ENCODE results near the gene GATA2. TPM values are rescaled to one million over a fixed set of nuclear protein-coding genes. Genes with fewer than 3 reads are reported as not detected.

The GATA2 gene
- total RNA-seq, 6 donors from 2014 or later: 17.8 to 97.0 (median 63.0) TPM

- no peaks in the 10 kb centered on the region for H3K27me3 ChIP-seq
- H3K4me1 ChIP-seq: peaks cover 0 to 9% (median 4%) of the 10 kb centered on the region in 4 donors
- WGBS, 2 donors: 52 to 63% methylated on average over 9 of the region's 9 CpGs
- H3K27ac ChIP-seq: peak overlapping the region in 2 of 4 donors; percentile 14 to 43
- ATAC-seq (ENCODE audit: low FRiP score in 2 of 2): peak in 1 of 2 donors; percentile 50
- no peaks in the 10 kb centered on the region for H3K9me3 ChIP-seq
- no peak overlapping the region for H3K4me3 ChIP-seq
- no peak for DNase-seq
- no peaks in the 10 kb centered on the region for H3K36me3 ChIP-seq
- TF ChIP-seq EP300 (IDR thresholded peaks at IDR 0.05) (no peak), POLR2A (IDR thresholded peaks at IDR 0.05) (no peak), CTCF (IDR thresholded peaks at IDR 0.05) (no peak), POLR2AphosphoS5 (IDR thresholded peaks at IDR 0.05) (no peak)
Measured at GRCh38 chr3:128532012-128532983, 39.3 kb upstream of the GATA2 start.

- peak in 1 of 2 donors; percentile 7 for ATAC-seq (ENCODE audit: low FRiP score in 2 of 2)
- H3K27me3 ChIP-seq: no peaks in the 10 kb centered on the region
- 49 to 63% methylated on average over 7 to 10 of the region's 10 CpGs for WGBS, 2 donors
Measured at GRCh38 chr3:128524374-128525299, 31.6 kb upstream of the GATA2 start.

GRCh38 chr3:128523591-128523990 is 30.6 kb upstream of the GATA2 start:
- Histone ChIP-seq H3K27me3 (no peaks in the 10 kb centered on the region), H3K4me3 (no peak overlapping the region), H3K9me3 (no peaks in the 10 kb centered on the region), H3K27ac (peak overlapping the region; percentile 67 to 84 (median 78)), H3K4me1 (peaks cover 10 to 24% (median 18%) of the 10 kb centered on the region in 4 donors), H3K36me3 (no peaks in the 10 kb centered on the region)
- ATAC-seq (ENCODE audit: low FRiP score in 2 of 2) (peak; percentile 33 to 37), DNase-seq (peak in 1 of 2 donors; percentile 70)
- WGBS, 2 donors: 81% methylated on average over 13 of the region's 16 CpGs; no CpG with 5 or more reads in 1 of the 2 donors
- TF ChIP-seq POLR2A (IDR thresholded peaks at IDR 0.05): no peak
- no peak for TF ChIP-seq POLR2AphosphoS5 (IDR thresholded peaks at IDR 0.05)
- TF ChIP-seq CTCF (IDR thresholded peaks at IDR 0.05): no peak
- TF ChIP-seq EP300 (IDR thresholded peaks at IDR 0.05): no peak

More at GRCh38 chr3:128524374-128525299, 31.6 kb upstream of the GATA2 start:
- Histone ChIP-seq H3K9me3 (no peaks in the 10 kb centered on the region), H3K4me1 (peaks cover 10 to 24% (median 18%) of the 10 kb centered on the region in 4 donors), H3K27ac (peak overlapping the region; percentile 67 to 84 (median 78)), H3K4me3 (no peak overlapping the region), H3K36me3 (no peaks in the 10 kb centered on the region)
- TF ChIP-seq EP300 (IDR thresholded peaks at IDR 0.05): peak in 2 of 4 donors; percentile 74 to 81
- TF ChIP-seq POLR2AphosphoS5 (IDR thresholded peaks at IDR 0.05): peak; percentile 10 to 26
- TF ChIP-seq CTCF (IDR thresholded peaks at IDR 0.05): no peak
- DNase-seq: no peak

GRCh38 chr3:128521715-128522114 is 28.7 kb upstream of the GATA2 start:
- DNase-seq: no peak
- ATAC-seq (ENCODE audit: low FRiP score in 2 of 2): no peak
- Histone ChIP-seq H3K9me3 (no peaks in the 10 kb centered on the region), H3K27me3 (no peaks in the 10 kb centered on the region), H3K36me3 (no peaks in the 10 kb centered on the region), H3K27ac (no peak overlapping the region), H3K4me1 (peaks cover 10 to 24% (median 18%) of the 10 kb centered on the region in 4 donors), H3K4me3 (no peak overlapping the region)
- 89 to 100% methylated on average over 1 of the region's 1 CpG for WGBS, 2 donors
- TF ChIP-seq POLR2A (IDR thresholded peaks at IDR 0.05) (no peak), POLR2AphosphoS5 (IDR thresholded peaks at IDR 0.05) (no peak), CTCF (IDR thresholded peaks at IDR 0.05) (no peak), EP300 (IDR thresholded peaks at IDR 0.05) (no peak)
